K562 (cell line): ENCODE measurements around the gene PARD3B. TPM values are rescaled to one million over a fixed set of nuclear protein-coding genes. Genes with fewer than 3 reads are reported as not detected.

Experiments
- ATAC-seq: fragments of 200-7000 bp; cut with Tn5 transposase; 3 replicates; pipeline ENCODE4 v1.9.1; 2020; ENCODE audit warnings: moderate library complexity
- BruUV-seq: library from RNA; stranded (reverse); fragments of 400-500 nt; replicated peaks from 2 replicates; lab custom pipeline; 2021; lab: Mats Ljungman, UMichigan
- CTCF ChIA-PET: fragments of 300-600 bp; formaldehyde crosslinking; extraction: SDS; loops from one replicate; lab custom pipeline; 2021; ENCODE audit warnings: low intra/inter-chr PET ratio; lab: Yijun Ruan, JAX
- POLR2A ChIA-PET: fragments of 300-600, 350-650 bp; sonication (Branson Sonifier 250); formaldehyde crosslinking; extraction: SDS; loops from one replicate; lab custom pipeline; 2021; ENCODE audit warnings: antibody characterized with exemption, inconsistent platforms; lab: Yijun Ruan, JAX
- DNase-seq, 4 experiments: peaks; one replicate each; pipeline versions ENCODE4 v3.0.0 to v3.0.0-alpha.2; 2011 to 2018; ENCODE audit warnings: low spot score in 3 of 4, mixed read lengths in 3 of 4; ENCODE audit errors: extremely low read depth in 1 of 4
- FAIRE-seq: peaks from 2 replicates; lab custom pipeline; 2011; peaks lifted over from hg19 to GRCh38; lab: Jason Lieb, UNC
- H2AFZ ChIP-seq: 2 replicates; pipeline ENCODE4 v1.6.0; 2011; ENCODE audit warnings: low read depth, low read length, control low read depth, inconsistent platforms
- H3K27ac ChIP-seq: fragments of 200-600 bp; 3 replicates; pipeline ENCODE4 v1.8.0; 2011; ENCODE audit warnings: low read depth, mild to moderate bottlenecking, control low read depth, inconsistent platforms, low read length, moderate library complexity, mixed read lengths; ENCODE audit errors: extremely low read depth
- H3K27me3 ChIP-seq, 2 experiments: fragments of 300-600 bp in 1 of 2; 2 replicates in 1 of 2; 3 replicates in 1 of 2; pipeline versions ENCODE4 v1.6.0 to v1.8.0; 2011; ENCODE audit warnings: inconsistent platforms in 2 of 2, low read length in 2 of 2, mild to moderate bottlenecking in 1 of 2, mixed read lengths in 1 of 2, moderate library complexity in 1 of 2; ENCODE audit not compliant: control insufficient read depth in 2 of 2, insufficient read depth in 2 of 2
- H3K36me3 ChIP-seq: fragments of 300-600 bp; 3 replicates; pipeline ENCODE4 v1.8.0; 2011; ENCODE audit warnings: mild to moderate bottlenecking, low read length, inconsistent platforms; ENCODE audit not compliant: control insufficient read depth, insufficient read depth
- H3K4me1 ChIP-seq, 2 experiments: fragments of 200-600 bp in 1 of 2; replicated peaks in 1 of 2; 2 replicates in 1 of 2; 3 replicates in 1 of 2; pipeline versions ENCODE4 v1.5.1 to v1.8.0; 2011; ENCODE audit warnings: inconsistent platforms in 2 of 2, low read length in 2 of 2, mild to moderate bottlenecking in 1 of 2, mixed read lengths in 1 of 2, moderate library complexity in 1 of 2; ENCODE audit not compliant: control insufficient read depth in 2 of 2, insufficient read depth in 2 of 2
- H3K4me2 ChIP-seq: 2 replicates; pipeline ENCODE4 v1.6.1; 2011; ENCODE audit warnings: low read length, control low read depth, inconsistent platforms, mixed read lengths; ENCODE audit not compliant: insufficient read depth
- H3K4me3 ChIP-seq: fragments of 200-600 bp; sonication (generic), shearing (Covaris generic); 2 replicates; pipeline ENCODE4 v1.5.1; 2016; ENCODE audit warnings: control low read depth, inconsistent platforms
- H3K79me2 ChIP-seq: fragments of 200-600 bp; 3 replicates; pipeline ENCODE4 v1.8.0; 2011; ENCODE audit warnings: low read length, inconsistent platforms; ENCODE audit not compliant: control insufficient read depth, insufficient read depth
- H3K9ac ChIP-seq, 2 experiments: 2 replicates each; pipeline versions ENCODE4 v1.6.0 to v1.6.1; 2011; ENCODE audit warnings: low read depth in 2 of 2, low read length in 2 of 2, control low read depth in 1 of 2, inconsistent platforms in 1 of 2, mild to moderate bottlenecking in 1 of 2, mixed read lengths in 1 of 2; ENCODE audit not compliant: insufficient read depth in 1 of 2
- H3K9me1 ChIP-seq: one replicate; pipeline ENCODE4 v1.6.0; 2011; ENCODE audit warnings: inconsistent platforms, mild to moderate bottlenecking, low read length, moderate library complexity; ENCODE audit not compliant: control insufficient read depth, insufficient read depth
- H3K9me3 ChIP-seq: replicated peaks from 2 replicates; pipeline ENCODE4 v1.5.1; 2011; ENCODE audit warnings: low read depth, low read length, inconsistent platforms; ENCODE audit not compliant: control insufficient read depth, insufficient read depth
- H4K20me1 ChIP-seq: replicated peaks from 2 replicates; pipeline ENCODE4 v1.6.1; 2011; ENCODE audit warnings: low read length, inconsistent platforms, mixed read lengths; ENCODE audit not compliant: control insufficient read depth, insufficient read depth
- ARID2 ChIP-seq: fragments of 450-650 bp; IDR thresholded peaks from 2 replicates; pipeline ENCODE4 v1.6.1; 2017; ENCODE audit warnings: antibody characterized with exemption, mild to moderate bottlenecking
- BDP1 ChIP-seq: IDR thresholded peaks from 3 replicates; pipeline ENCODE4 v1.6.1; 2011; ENCODE audit not compliant: insufficient read length, insufficient read depth
- CBX8 ChIP-seq: fragments of 200-600 bp; sonication (generic); IDR thresholded peaks from 2 replicates; pipeline ENCODE4 v1.6.1; 2012; ENCODE audit warnings: borderline replicate concordance, mixed run types, low read depth, mild to moderate bottlenecking, moderate library complexity, mixed read lengths, low read length, control low read depth, inconsistent platforms; ENCODE audit not compliant: poor library complexity, severe bottlenecking; ENCODE audit errors: extremely low read depth
- ETV1 ChIP-seq: fragments of 450-650 bp; conservative IDR thresholded peaks from 2 replicates; pipeline ENCODE4 v1.6.1; 2016; ENCODE audit warnings: missing genetic modification characterization, control low read depth, low read depth, missing compliant biosample characterization
- HOXB6 ChIP-seq: fragments of 250-450 bp; sonication (Bioruptor Pico); IDR thresholded peaks from 2 replicates; pipeline ENCODE4 v1.5.1; 2022; ENCODE audit warnings: mild to moderate bottlenecking, borderline replicate concordance
- ID3 ChIP-seq, 2 experiments: fragments of 250-450 bp in 1 of 2; fragments of 450-650 bp in 1 of 2; sonication (Bioruptor Pico) in 1 of 2; IDR thresholded peaks; 2 replicates each; pipeline versions ENCODE4 v1.6.1 to v1.8.0; 2016 to 2021; ENCODE audit warnings: mild to moderate bottlenecking in 2 of 2, moderate library complexity in 2 of 2, missing compliant biosample characterization in 1 of 2, missing genetic modification characterization in 1 of 2
- IRF1 ChIP-seq: sonication (generic); formaldehyde crosslinking; IDR thresholded peaks from 2 replicates; pipeline ENCODE4 v1.8.0; 2022; ENCODE audit warnings: missing genetic modification reagents, mild to moderate bottlenecking, borderline replicate concordance
- MYNN ChIP-seq, 2 experiments: sonication (generic); formaldehyde crosslinking in 1 of 2; IDR thresholded peaks; 2 replicates each; pipeline versions ENCODE4 v1.5.0 to v1.6.1; 2016 to 2020; ENCODE audit warnings: antibody characterized with exemption in 1 of 2, missing genetic modification reagents in 1 of 2
- PTRF ChIP-seq: fragments of 450-650 bp; IDR thresholded peaks from 2 replicates; pipeline ENCODE4 v1.6.1; 2016; ENCODE audit warnings: mild to moderate bottlenecking, missing genetic modification characterization, missing compliant biosample characterization
- RNF219 ChIP-seq: fragments of 250-450 bp; sonication (Bioruptor Pico); IDR thresholded peaks from 2 replicates; pipeline ENCODE4 v1.5.0; 2022; ENCODE audit warnings: mild to moderate bottlenecking
- SIRT6 ChIP-seq: IDR thresholded peaks from one replicate; pipeline ENCODE4 v1.6.1; 2012; ENCODE audit warnings: low read depth, mild to moderate bottlenecking, control low read depth, inconsistent platforms, low read length, moderate library complexity
- SOX6 ChIP-seq: fragments of 450-650 bp; IDR thresholded peaks from 2 replicates; pipeline ENCODE4 v1.6.1; 2014; ENCODE audit warnings: mild to moderate bottlenecking
- SRSF1 ChIP-seq: fragments of 200-400 bp; formaldehyde crosslinking; IDR thresholded peaks from 2 replicates; pipeline ENCODE4 v1.6.1; 2017; ENCODE audit warnings: mild to moderate bottlenecking, low read depth, low read length, moderate library complexity
- TCFL5 ChIP-seq: fragments of 250-450 bp; sonication (Bioruptor Pico); conservative IDR thresholded peaks from 2 replicates; pipeline ENCODE4 v1.6.1; 2021; ENCODE audit warnings: mild to moderate bottlenecking, moderate library complexity, matching md5 sums
- ZNF75A ChIP-seq: fragments of 450-650 bp; formaldehyde crosslinking; IDR thresholded peaks from 2 replicates; pipeline ENCODE4 v1.4.0; 2020; ENCODE audit warnings: mild to moderate bottlenecking
- ZNF778 ChIP-seq: fragments of 450-650 bp; formaldehyde crosslinking; IDR thresholded peaks from 2 replicates; pipeline ENCODE4 v1.4.0; 2020; ENCODE audit warnings: mild to moderate bottlenecking, moderate library complexity
- in situ Hi-C: fragments of 300-500 bp; cut with MboI; formaldehyde crosslinking; loops from 4 replicates; pipeline ENCODE4 v1.15.0; 2018; ENCODE audit warnings: inconsistent platforms, mixed read lengths
- intact Hi-C: fragments of 100-400 bp; cut with micrococcal nuclease; formaldehyde crosslinking; loops from 2 replicates; pipeline ENCODE4 v1.14.2; 2022
- polyA plus RNA-seq, 8 experiments: library from polyadenylated mRNA; depleted of rRNA in 4 of 8; stranded (reverse) in 5 of 8; unstranded in 3 of 8; fragments of >200 nt; fragmentation: Nextera tagmentation in 2 of 8; fragmentation: Illumina TruSeq in 1 of 8; extraction: Ambion mirVana in 2 of 8; extraction: Trizol in 1 of 8; gene quantifications; 2 replicates each; pipeline versions ENCODE4 v1.2.1 to v1.2.3, GENCODE V29; 2011 to 2014; ENCODE audit warnings: inconsistent platforms in 1 of 8, missing spikeins in 1 of 8
- total RNA-seq, 7 experiments: library from RNA; depleted of rRNA in 6 of 7; stranded (reverse); fragments of >200 nt in 6 of 7; fragmentation: Illumina TruSeq in 2 of 7; extraction: Trizol in 2 of 7; gene quantifications; 2 replicates each; pipeline versions ENCODE4 v1.2.1 to v1.2.3, GENCODE V29; 2011 to 2021; ENCODE audit warnings: low replicate concordance in 1 of 7

Gene PARD3B
- total and polyA plus RNA-seq, 9 of the 15 experiments (the other 6 are each of a cell fraction or from before 2014, with no cell fraction given), result 0.15 to 3.0 (median 1.1) TPM

- H3K36me3 ChIP-seq, result no peaks in the 10 kb centered on the region
- in situ Hi-C loops, result no loop called here
- intact Hi-C loops, result loop anchor here (10.0 kb wide), 2 partner anchors 787 to 997 kb away; no protein-coding TSS in a partner anchor
- H3K9me3 ChIP-seq, result no peaks in the 10 kb centered on the region
- ChIA-PET POLR2A (no interaction called here), CTCF (no interaction called here)
- no peak overlapping the region for H3K4me3 ChIP-seq
- no peak overlapping the region for H3K4me2 ChIP-seq
- H3K4me1 ChIP-seq, result no peaks in the 10 kb centered on the region
- H3K79me2 ChIP-seq, result no peaks in the 10 kb centered on the region
- H3K27ac ChIP-seq, result no peak overlapping the region
- FAIRE-seq, result no peak
- no peak for TF ChIP-seq PTRF (tag)
- TF ChIP-seq IRF1 (CRISPR knock-in tag), result no peak
- TF ChIP-seq CBX8, result no peak
- TF ChIP-seq ZNF778 (CRISPR knock-in tag), result no peak
- TF ChIP-seq ZNF75A (CRISPR knock-in tag), result no peak
- no peak for TF ChIP-seq RNF219 (CRISPR knock-in tag)
- no peak for TF ChIP-seq SIRT6
- TF ChIP-seq ETV1 (tag), result no peak
- TF ChIP-seq MYNN (IDR thresholded peaks at IDR 0.05), result no peak
- no peak for TF ChIP-seq MYNN (CRISPR knock-in tag; IDR thresholded peaks at IDR 0.05)
- TF ChIP-seq HOXB6 (CRISPR knock-in tag), result no peak
- no peak for TF ChIP-seq ARID2
- TF ChIP-seq BDP1, result no peak
- TF ChIP-seq SRSF1, result no peak
- no peak for TF ChIP-seq SOX6
- TF ChIP-seq ID3 (CRISPR knock-in tag; IDR thresholded peaks at IDR 0.05), result no peak
- no peak for TF ChIP-seq ID3 (tag; IDR thresholded peaks at IDR 0.05)
- TF ChIP-seq TCFL5, result no peak
- no peak for ATAC-seq
- H2AFZ ChIP-seq, result no peak overlapping the region
- DNase-seq, result no peak
- H3K9ac ChIP-seq, result no peak overlapping the region
- no peaks in the 10 kb centered on the region for H3K27me3 ChIP-seq
- BruUV-seq, result no TSS peak
- H3K9me1 ChIP-seq, result no peaks in the 10 kb centered on the region
- no peaks in the 10 kb centered on the region for H4K20me1 ChIP-seq
Observed at GRCh38 chr2:204888222-204888621, 342.9 kb downstream of the PARD3B start.
